ENCODE measurements around the gene SIM2.

The SIM2 gene

DNA sequence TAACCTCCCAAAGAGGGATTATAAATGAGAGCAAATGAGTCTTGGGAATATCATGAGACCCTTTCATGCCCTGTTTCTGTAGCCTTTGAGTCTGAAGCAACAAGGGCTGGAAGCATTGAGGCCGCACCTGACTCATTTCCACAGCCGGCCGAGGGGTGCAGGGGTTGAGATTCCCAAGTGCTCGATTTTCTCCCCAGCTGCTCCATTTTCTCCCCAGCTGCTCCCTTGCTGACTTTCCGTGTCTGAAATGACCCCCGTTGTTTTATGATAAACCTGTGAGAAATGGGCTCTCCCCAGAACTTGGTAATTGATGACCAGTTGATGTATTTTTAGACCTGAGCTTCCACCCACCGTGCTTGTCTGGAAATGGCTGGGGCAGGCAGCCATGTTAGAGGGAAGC lies 22.9 kb downstream of the SIM2 start:
- Mint-ChIP-seq H3K9me3 (no peaks in the 10 kb centered on the region), H3K4me1 (ENCODE audit: low read depth in 2 of 2) (no peaks in the 10 kb centered on the region), H3K36me3 (ENCODE audit: insufficient read depth) (no peaks in the 10 kb centered on the region), H3K27me3 (peaks cover 33 to 78% of the 10 kb centered on the region in 2 donors), H3K4me3 (no peak overlapping the region), H3K27ac (no peak overlapping the region)
- no peak for DNase-seq
- no peak for ATAC-seq (replicated peaks)

DNA sequence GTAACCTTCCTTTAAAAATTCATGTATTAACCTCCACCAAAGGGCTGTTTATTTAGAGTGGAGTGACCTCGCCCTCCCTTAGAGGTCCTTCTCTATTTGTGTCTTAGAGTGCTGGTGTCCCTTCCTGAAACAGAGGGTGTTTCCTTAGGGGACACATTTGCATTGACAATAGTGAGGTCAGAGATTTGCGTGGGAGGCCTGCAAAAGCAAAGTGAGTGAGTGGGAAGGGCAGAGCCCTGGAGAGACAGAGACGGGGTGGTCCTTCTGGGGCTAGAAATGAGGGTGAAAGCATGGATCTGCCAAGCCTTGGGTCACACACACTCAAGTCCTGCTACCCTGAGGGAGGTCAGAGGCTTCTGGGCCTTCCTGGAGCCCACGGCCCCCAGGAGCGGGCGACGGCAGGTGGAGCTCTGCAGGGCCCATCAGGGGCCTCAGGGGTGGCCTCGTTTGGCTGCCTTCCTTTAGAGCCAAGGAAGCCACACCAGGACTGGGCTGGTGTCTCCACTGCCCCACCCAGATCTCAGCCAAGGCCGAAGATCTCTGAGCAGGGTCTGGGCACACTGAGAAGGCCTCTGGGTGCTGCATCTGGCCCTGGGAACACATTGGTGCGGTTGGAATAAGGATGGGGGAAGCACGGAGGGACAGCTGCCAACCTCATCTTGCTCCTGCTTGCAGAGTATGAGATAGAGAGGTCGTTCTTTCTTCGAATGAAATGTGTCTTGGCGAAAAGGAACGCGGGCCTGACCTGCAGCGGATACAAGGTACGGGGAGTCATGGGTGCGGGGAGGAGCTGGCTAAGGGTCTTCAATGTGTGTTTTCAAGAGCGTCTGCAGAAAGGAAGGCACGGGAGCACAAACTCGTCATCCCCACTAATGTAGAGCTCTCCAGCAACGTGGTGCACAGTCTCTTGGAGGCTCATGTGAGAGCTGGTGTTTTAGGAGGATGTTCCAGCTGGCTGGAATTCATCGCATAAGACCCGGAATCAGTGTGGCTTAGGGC lies 23.8 kb downstream of the SIM2 start:
- no peak overlapping the region for H3K27ac Mint-ChIP-seq
- no peak overlapping the region for H3K4me3 Mint-ChIP-seq
- no peaks in the 10 kb centered on the region for H3K9me3 Mint-ChIP-seq
- H3K27me3 Mint-ChIP-seq, result peaks cover 37 to 84% of the 10 kb centered on the region in 2 donors
- no peak for DNase-seq
- no peaks in the 10 kb centered on the region for H3K36me3 Mint-ChIP-seq (ENCODE audit: insufficient read depth)
- no peaks in the 10 kb centered on the region for H3K4me1 Mint-ChIP-seq (ENCODE audit: low read depth in 2 of 2)
- no peak for ATAC-seq (replicated peaks)

DNA sequence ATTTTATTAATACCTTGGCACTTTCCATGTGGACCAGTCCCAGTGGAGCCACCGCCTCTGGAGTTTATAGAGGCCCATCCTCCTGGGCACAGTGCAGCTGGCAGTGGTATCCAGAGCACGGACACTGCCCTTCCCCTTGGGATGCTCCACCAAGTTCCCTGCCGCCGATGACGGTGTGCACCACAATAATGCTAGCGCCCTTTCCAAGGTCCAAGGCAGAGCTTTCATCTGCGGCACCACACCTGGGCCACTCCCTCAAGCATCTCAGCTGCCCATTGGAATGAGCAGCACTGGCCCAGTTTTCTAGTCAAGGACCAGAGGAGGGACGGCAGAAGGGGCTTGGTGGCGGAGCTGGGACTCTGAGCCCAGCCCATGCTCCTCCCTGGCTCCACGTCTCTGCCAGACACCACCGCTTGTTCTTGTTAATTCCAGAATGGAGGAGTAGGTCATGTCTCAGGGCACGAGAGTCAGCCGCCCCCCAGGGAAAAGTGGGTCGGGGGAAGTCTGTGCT lies 24.5 kb downstream of the SIM2 start:
- DNase-seq, result no peak
- H3K4me1 Mint-ChIP-seq (ENCODE audit: low read depth in 2 of 2), result no peaks in the 10 kb centered on the region
- peaks cover 37 to 87% of the 10 kb centered on the region in 2 donors for H3K27me3 Mint-ChIP-seq
- no peaks in the 10 kb centered on the region for H3K9me3 Mint-ChIP-seq
- no peak overlapping the region for H3K4me3 Mint-ChIP-seq
- ATAC-seq (replicated peaks), result no peak
- no peak overlapping the region for H3K27ac Mint-ChIP-seq
- H3K36me3 Mint-ChIP-seq (ENCODE audit: insufficient read depth), result no peaks in the 10 kb centered on the region

DNA sequence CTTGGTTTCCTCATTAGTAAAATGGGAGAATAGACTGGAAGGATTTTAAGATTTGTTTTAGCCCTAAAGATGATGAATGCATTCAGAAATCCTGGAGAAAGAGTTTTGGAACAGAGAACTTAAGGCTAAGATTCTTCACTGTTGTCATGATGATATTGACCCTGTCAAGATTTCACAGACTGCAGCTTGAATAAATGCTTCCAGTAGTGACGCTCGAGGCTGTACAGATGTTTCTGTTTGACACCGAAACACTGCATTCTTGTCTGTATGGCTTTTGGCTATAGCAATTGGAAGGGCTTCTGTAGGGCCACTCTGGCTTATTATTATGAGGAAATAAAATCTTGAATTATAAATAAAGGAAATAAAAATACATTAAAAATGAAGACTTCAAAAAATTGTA lies 25.7 kb downstream of the SIM2 start:
- H3K4me1 Mint-ChIP-seq (ENCODE audit: low read depth in 2 of 2), result no peaks in the 10 kb centered on the region
- H3K36me3 Mint-ChIP-seq (ENCODE audit: insufficient read depth), result no peaks in the 10 kb centered on the region

DNA sequence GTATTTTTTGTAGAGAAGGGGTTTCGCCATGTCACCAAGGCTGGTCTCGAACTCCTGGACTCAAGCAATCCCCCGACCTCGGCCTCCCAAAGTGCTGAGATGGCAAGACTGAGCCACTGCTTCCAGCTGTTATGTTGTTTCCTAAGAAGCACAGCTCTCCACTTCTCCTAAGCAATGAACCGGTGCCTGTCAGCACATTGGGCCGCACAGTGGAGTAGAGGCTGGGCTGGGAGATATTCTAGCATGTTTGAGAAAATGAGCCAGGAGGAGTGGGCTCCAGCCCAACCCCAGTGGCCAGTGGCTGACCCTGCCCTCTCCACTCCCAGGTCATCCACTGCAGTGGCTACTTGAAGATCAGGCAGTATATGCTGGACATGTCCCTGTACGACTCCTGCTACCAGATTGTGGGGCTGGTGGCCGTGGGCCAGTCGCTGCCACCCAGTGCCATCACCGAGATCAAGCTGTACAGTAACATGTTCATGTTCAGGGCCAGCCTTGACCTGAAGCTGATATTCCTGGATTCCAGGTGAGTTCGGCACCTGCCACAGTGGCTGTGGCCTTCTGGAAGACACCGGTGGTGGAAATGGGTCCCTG lies 27.0 kb downstream of the SIM2 start:
- H3K4me3 Mint-ChIP-seq, result no peak overlapping the region
- H3K27ac Mint-ChIP-seq, result no peak overlapping the region
- H3K27me3 Mint-ChIP-seq, result peaks cover 16 to 83% of the 10 kb centered on the region in 2 donors

More for the DNA sequence above, 25.7 kb downstream of the SIM2 start:
- Mint-ChIP-seq H3K9me3 (no peaks in the 10 kb centered on the region), H3K27me3 (peaks cover 28 to 83% of the 10 kb centered on the region in 2 donors), H3K27ac (no peak overlapping the region), H3K4me3 (no peak overlapping the region)
- ATAC-seq (replicated peaks) (no peak), DNase-seq (no peak)

DNA sequence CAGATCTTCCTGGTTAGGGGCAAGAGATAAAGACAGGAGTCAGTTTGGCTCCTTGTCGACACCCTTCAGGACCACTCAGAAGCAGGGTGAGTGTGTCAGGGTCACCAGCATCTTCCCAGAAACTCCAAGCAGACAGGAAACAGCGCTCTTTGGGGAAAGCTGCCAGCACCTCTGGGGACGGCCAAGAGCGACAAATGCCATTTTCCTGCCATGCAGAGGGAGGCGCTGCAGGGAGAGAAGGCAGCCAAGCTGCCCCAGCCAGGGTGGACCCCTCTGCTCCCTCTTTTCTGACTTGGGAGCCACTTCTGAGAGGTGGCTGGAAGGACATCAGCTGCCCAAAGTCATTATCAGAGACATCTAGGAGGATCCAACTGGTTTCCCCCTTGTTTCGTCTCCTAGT lies 29.0 kb downstream of the SIM2 start:
- H3K36me3 Mint-ChIP-seq (ENCODE audit: insufficient read depth), result no peaks in the 10 kb centered on the region
- H3K27ac Mint-ChIP-seq, result no peak overlapping the region
- ATAC-seq (replicated peaks), result no peak
- peaks cover 18 to 76% of the 10 kb centered on the region in 2 donors for H3K27me3 Mint-ChIP-seq
- H3K9me3 Mint-ChIP-seq, result no peaks in the 10 kb centered on the region
- no peak for DNase-seq
- H3K4me3 Mint-ChIP-seq, result no peak overlapping the region
- H3K4me1 Mint-ChIP-seq (ENCODE audit: low read depth in 2 of 2), result no peaks in the 10 kb centered on the region

More for the DNA sequence above, 27.0 kb downstream of the SIM2 start:
- ATAC-seq (replicated peaks) (no peak), DNase-seq (no peak)
- Mint-ChIP-seq H3K4me1 (ENCODE audit: low read depth in 2 of 2) (no peaks in the 10 kb centered on the region), H3K9me3 (no peaks in the 10 kb centered on the region), H3K36me3 (ENCODE audit: insufficient read depth) (no peaks in the 10 kb centered on the region)

DNA sequence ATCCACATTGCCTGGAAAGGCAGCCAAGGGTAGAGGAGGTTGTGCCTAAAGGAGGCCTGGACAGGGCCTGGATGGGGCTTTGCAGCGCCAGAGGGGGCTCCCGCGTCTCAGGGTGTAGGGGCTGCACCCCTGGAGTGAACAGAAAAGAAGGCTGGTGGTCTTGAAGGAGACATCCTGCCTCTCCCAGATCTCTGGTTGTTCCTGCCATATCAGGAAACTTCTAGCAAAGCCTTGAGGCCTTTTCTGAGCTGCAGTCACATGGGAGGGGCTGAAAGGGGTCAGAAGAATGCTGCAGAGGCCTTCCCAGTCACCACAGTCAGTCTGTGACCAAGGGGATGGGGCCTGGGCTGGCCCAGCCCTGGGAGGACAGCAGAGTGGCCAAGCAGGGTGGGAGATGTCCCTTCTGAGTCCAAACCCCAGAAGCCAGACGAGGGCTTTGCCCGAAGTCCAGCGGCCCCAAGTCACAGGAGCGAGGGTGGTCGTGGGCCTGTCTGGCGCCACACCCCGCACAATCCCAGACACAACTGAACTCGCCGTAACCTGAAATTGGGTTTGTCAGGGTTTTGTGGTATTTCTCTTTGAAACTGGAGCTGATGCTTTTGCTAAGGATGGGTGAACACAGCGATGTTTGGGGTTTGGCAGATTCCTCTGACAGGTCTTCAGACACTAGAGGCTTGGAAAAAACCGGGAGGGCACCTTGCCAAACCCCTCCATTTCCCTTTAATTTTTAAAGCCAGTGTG lies 29.6 kb downstream of the SIM2 start:
- H3K27me3 Mint-ChIP-seq, result peaks cover 18 to 72% of the 10 kb centered on the region in 2 donors
- ATAC-seq (replicated peaks), result no peak
- no peak for DNase-seq
- H3K4me3 Mint-ChIP-seq, result no peak overlapping the region
- no peaks in the 10 kb centered on the region for H3K36me3 Mint-ChIP-seq (ENCODE audit: insufficient read depth)
- H3K27ac Mint-ChIP-seq, result no peak overlapping the region
- no peaks in the 10 kb centered on the region for H3K9me3 Mint-ChIP-seq
- no peaks in the 10 kb centered on the region for H3K4me1 Mint-ChIP-seq (ENCODE audit: low read depth in 2 of 2)

DNA sequence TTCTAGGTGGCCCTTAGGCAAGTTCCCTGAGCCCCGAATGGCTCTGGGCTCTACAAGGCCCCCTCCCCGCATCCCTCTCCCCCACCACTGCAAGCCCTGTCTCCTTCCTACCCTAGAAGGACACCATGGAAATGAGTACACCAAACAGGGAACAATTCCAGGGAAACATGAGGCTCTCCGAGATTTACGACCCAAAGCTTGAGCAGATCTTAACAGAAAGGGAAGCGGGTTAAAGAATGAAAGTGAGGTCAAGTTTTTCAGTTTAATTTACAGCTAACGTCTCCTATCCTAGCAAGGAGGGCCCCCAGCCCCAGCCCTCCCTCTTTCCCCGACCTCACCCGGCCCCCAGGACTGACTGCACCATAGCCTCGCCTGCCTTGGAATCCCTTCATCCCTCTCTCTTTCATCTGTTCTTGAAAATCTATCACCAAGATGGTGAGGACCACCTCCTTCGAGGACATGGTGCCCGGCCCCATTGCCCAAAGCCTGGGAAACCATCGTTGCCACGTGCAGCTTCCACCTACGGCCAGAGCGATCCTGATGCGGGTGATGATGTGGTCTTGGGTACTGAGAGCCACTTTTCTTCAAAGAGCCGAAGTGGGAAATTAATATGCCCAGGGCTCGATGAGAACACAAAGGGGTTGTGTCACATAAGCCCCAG lies 30.5 kb downstream of the SIM2 start:
- H3K36me3 Mint-ChIP-seq (ENCODE audit: insufficient read depth), result no peaks in the 10 kb centered on the region
- H3K27ac Mint-ChIP-seq, result no peak overlapping the region
- no peaks in the 10 kb centered on the region for H3K4me1 Mint-ChIP-seq (ENCODE audit: low read depth in 2 of 2)
- H3K27me3 Mint-ChIP-seq, result peaks cover 12 to 65% of the 10 kb centered on the region in 2 donors
- no peak overlapping the region for H3K4me3 Mint-ChIP-seq
- H3K9me3 Mint-ChIP-seq, result no peaks in the 10 kb centered on the region
- no peak for ATAC-seq (replicated peaks)
- DNase-seq, result no peak

DNA sequence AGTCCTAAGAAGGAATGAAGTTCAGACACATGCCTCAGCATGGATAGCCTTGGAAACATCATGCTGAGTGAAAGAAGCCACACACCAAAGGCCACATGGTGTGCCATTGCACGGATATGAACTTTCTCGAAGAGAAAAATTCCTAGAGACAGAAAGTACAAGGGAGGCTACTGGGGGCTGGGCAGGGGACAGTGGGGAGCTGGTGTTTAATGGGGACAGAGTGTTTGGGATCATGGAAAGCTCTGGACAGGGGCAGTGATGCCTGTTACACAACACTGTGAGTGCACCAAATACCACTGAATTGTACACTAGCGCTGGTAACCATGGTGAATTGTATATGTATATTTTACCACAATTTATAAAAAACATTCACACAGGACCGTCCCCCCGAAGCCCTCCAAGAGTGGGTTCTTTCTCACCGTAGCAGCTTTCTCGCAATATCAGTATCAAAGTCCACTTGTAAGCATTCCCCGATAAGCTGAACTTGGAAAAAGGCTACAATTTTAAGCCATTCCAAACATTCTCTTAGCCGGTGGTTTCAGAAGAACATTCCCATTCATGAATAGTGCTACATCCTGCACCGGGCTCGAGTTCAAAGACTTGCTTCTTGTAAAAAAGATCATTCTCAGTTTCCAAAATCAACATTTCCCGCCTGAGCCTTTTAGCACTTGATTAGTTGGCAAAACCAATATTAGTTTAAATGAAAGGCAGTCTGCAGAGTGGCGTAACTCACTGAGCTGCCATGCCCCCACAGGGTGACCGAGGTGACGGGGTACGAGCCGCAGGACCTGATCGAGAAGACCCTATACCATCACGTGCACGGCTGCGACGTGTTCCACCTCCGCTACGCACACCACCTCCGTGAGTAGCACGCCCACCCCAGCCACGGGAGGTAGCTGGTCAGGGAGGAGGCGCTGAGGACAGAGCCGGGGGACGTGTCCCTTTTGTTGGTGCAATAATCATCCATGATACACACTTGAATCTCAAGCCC lies 31.7 kb downstream of the SIM2 start:
- H3K27ac Mint-ChIP-seq, result no peak overlapping the region
- H3K27me3 Mint-ChIP-seq, result peaks cover 23 to 73% of the 10 kb centered on the region in 2 donors
- H3K36me3 Mint-ChIP-seq (ENCODE audit: insufficient read depth), result no peaks in the 10 kb centered on the region
- DNase-seq (no peak), ATAC-seq (replicated peaks) (no peak)
- H3K4me3 Mint-ChIP-seq, result no peak overlapping the region
- no peaks in the 10 kb centered on the region for H3K9me3 Mint-ChIP-seq
- H3K4me1 Mint-ChIP-seq (ENCODE audit: low read depth in 2 of 2), result no peaks in the 10 kb centered on the region

DNA sequence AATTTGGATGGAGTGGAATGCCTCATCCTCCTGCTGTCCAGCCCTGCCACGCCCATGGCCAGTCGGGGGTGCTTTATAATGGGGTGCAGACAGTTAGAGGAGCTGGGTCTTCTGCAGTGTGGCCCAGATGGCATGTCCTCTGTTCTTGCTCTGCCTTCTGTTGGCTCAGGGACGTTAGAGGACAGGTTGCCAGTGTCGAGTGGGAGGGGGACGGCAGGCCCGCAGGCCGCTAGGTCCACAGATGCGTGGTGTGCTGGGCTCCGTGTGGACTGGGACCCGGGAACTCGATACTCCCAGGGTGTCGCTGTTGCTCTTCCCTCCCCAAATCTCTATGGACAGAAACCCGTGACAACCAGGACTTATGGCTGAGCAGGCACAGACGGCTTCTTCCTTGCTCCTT lies 33.3 kb downstream of the SIM2 start:
- Mint-ChIP-seq H3K9me3 (no peaks in the 10 kb centered on the region), H3K27ac (no peak overlapping the region), H3K4me1 (ENCODE audit: low read depth in 2 of 2) (no peaks in the 10 kb centered on the region), H3K36me3 (ENCODE audit: insufficient read depth) (no peaks in the 10 kb centered on the region), H3K4me3 (no peak overlapping the region), H3K27me3 (peaks cover 34 to 67% of the 10 kb centered on the region in 2 donors)
- ATAC-seq (replicated peaks) (no peak), DNase-seq (no peak)

DNA sequence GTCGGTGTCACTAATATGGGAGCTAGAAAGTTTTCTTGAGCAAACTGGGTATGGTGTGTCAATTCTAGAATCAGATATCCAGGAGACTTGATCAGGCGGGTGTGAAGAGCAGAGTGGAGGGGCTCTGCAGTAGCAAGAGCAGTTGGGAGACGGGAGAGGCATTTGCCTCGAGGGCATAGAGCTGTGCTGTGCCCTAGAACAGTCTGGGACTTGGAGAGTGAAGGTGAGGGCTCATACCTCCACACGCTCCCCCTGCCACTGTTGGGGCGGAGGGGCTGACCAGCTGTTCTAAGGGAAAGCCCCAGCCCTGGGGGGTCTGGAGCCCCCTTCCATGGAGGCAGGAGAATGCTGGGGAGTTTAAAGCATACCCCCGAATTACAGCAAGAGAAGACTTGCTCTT lies 33.8 kb downstream of the SIM2 start:
- Mint-ChIP-seq H3K9me3 (no peaks in the 10 kb centered on the region), H3K27me3 (peaks cover 29 to 62% of the 10 kb centered on the region in 2 donors), H3K27ac (no peak overlapping the region), H3K36me3 (ENCODE audit: insufficient read depth) (no peaks in the 10 kb centered on the region), H3K4me3 (no peak overlapping the region), H3K4me1 (ENCODE audit: low read depth in 2 of 2) (no peaks in the 10 kb centered on the region)
- ATAC-seq (replicated peaks) (no peak), DNase-seq (no peak)

DNA sequence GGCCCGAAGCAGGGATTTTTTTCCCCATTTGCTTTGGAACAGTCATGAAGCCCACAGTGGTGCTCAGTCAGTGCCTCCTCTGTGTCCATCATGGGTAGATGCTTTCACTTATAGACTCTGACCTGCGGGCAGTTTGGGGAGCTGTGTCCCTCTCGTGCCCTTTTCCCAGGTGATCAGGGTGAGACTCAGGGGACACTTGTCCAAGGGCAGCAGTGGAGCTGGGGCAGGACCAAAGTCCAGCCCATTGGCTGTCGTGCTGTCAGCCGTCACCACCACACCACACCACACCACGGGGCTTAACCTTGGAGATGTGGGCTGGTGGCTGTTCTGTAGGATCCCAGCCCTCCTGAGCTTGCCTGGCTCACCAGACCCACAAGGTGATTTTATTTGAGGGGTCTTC lies 34.9 kb downstream of the SIM2 start:
- H3K27ac Mint-ChIP-seq, result no peak overlapping the region
- no peaks in the 10 kb centered on the region for H3K36me3 Mint-ChIP-seq (ENCODE audit: insufficient read depth)
- DNase-seq (no peak), ATAC-seq (replicated peaks) (no peak)
- peaks cover 32 to 58% of the 10 kb centered on the region in 2 donors for H3K27me3 Mint-ChIP-seq
- no peaks in the 10 kb centered on the region for H3K9me3 Mint-ChIP-seq
- H3K4me1 Mint-ChIP-seq (ENCODE audit: low read depth in 2 of 2), result no peaks in the 10 kb centered on the region
- H3K4me3 Mint-ChIP-seq, result no peak overlapping the region
